H1 (cell line): ENCODE data around the gene AHRR. TPM values are rescaled to one million over a fixed set of nuclear protein-coding genes. Genes with fewer than 3 reads are reported as not detected.

ENCODE experiments used
- CTCF ChIA-PET: fragments of 300-600 bp; sonication (Branson Sonifier 250); formaldehyde crosslinking; loops from one replicate; lab custom pipeline; 2021; ENCODE audit not compliant: partially characterized antibody; lab: Charles Lee
- POLR2A ChIA-PET: fragments of 300-600 bp; sonication (Branson Sonifier 250); formaldehyde crosslinking; loops from one replicate; lab custom pipeline; 2021; ENCODE audit warnings: inconsistent platforms; ENCODE audit not compliant: partially characterized antibody; lab: Charles Lee
- DNase-seq, 2 experiments: peaks; one replicate each; pipeline versions ENCODE4 v3.0.0 to v3.0.0-alpha.2; 2010 to 2022; ENCODE audit warnings: low spot score in 2 of 2, low read depth in 1 of 2, mixed read lengths in 1 of 2
- FAIRE-seq: peaks from 2 replicates; lab custom pipeline; 2011; peaks lifted over from hg19 to GRCh38; lab: Jason Lieb, UNC
- H2AFZ ChIP-seq: 2 replicates; pipeline ENCODE4 v1.8.1; 2012; ENCODE audit warnings: low read length, inconsistent platforms
- H2AK5ac ChIP-seq: 2 replicates; pipeline ENCODE4 v1.6.1; 2013; ENCODE audit warnings: low read depth, low read length
- H2BK120ac ChIP-seq: replicated peaks from 2 replicates; pipeline ENCODE3; 2013; ENCODE audit warnings: low read depth, low read length, inconsistent platforms
- H2BK12ac ChIP-seq: 2 replicates; pipeline ENCODE4 v1.6.1; 2013; ENCODE audit warnings: low read depth, low read length
- H2BK15ac ChIP-seq: 2 replicates; pipeline ENCODE4 v1.6.1; 2013; ENCODE audit warnings: low read length
- H2BK20ac ChIP-seq: 2 replicates; pipeline ENCODE4 v1.6.1; 2013; ENCODE audit warnings: low read length
- H2BK5ac ChIP-seq: 2 replicates; pipeline ENCODE4 v1.6.1; 2013; ENCODE audit warnings: low read depth, low read length
- H3K14ac ChIP-seq: 2 replicates; pipeline ENCODE4 v1.6.1; 2013; ENCODE audit warnings: inconsistent platforms; ENCODE audit not compliant: insufficient read length
- H3K18ac ChIP-seq: 2 replicates; pipeline ENCODE4 v1.6.1; 2013; ENCODE audit warnings: low read length; ENCODE audit errors: extremely low read depth
- H3K23ac ChIP-seq: 2 replicates; pipeline ENCODE4 v1.6.1; 2013; ENCODE audit warnings: inconsistent platforms; ENCODE audit not compliant: insufficient read length
- H3K23me2 ChIP-seq: 2 replicates; pipeline ENCODE4 v1.6.1; 2013; ENCODE audit warnings: low read depth, low read length
- H3K27ac ChIP-seq: 2 replicates; pipeline ENCODE4 v1.6.1; 2011; ENCODE audit warnings: low read depth, low read length, inconsistent platforms
- H3K27me3 ChIP-seq, 4 experiments: replicated peaks in 1 of 4; 1 replicate in 1 of 4; 2 replicates in 3 of 4; pipeline versions ENCODE4 v1.6.1 to v1.8.1; 2011 to 2013; ENCODE audit warnings: low read length in 3 of 4, mild to moderate bottlenecking in 3 of 4, inconsistent platforms in 2 of 4, mixed read lengths in 2 of 4, moderate library complexity in 1 of 4; ENCODE audit not compliant: control insufficient read depth in 3 of 4, insufficient read depth in 3 of 4; ENCODE audit errors: extremely low read depth in 1 of 4
- H3K36me3 ChIP-seq, 4 experiments: 2 replicates each; pipeline versions ENCODE4 v1.6.1 to v1.8.1; 2011 to 2013; ENCODE audit warnings: mild to moderate bottlenecking in 4 of 4, low read length in 3 of 4, moderate library complexity in 2 of 4, control low read depth in 1 of 4, inconsistent platforms in 1 of 4; ENCODE audit not compliant: insufficient read depth in 4 of 4, control insufficient read depth in 2 of 4
- H3K4ac ChIP-seq: replicated peaks from 2 replicates; pipeline ENCODE3; 2013; ENCODE audit warnings: low read length, low read depth, mixed read lengths, inconsistent platforms; ENCODE audit not compliant: insufficient read length
- H3K4me1 ChIP-seq, 4 experiments: replicated peaks in 1 of 4; 1 replicate in 1 of 4; 2 replicates in 3 of 4; pipeline versions ENCODE4 v1.6.1 to v1.8.1; 2011 to 2013; ENCODE audit warnings: low read length in 3 of 4, inconsistent platforms in 2 of 4, mixed read lengths in 1 of 4; ENCODE audit not compliant: insufficient read depth in 4 of 4, control insufficient read depth in 3 of 4
- H3K4me2 ChIP-seq, 2 experiments: 2 replicates each; pipeline versions ENCODE4 v1.6.1 to v1.8.1; 2011 to 2013; ENCODE audit warnings: low read depth in 2 of 2, low read length in 2 of 2, control low read depth in 1 of 2, inconsistent platforms in 1 of 2, mild to moderate bottlenecking in 1 of 2; ENCODE audit not compliant: insufficient read depth in 1 of 2
- H3K4me3 ChIP-seq, 4 experiments: fragments of 200-600, 300-600 bp in 1 of 4; sonication (generic), shearing (Covaris generic), sonication (Bioruptor Twin) in 1 of 4; 2 replicates each; pipeline versions ENCODE4 v1.5.1 to v1.8.1; 2011 to 2016; ENCODE audit warnings: low read length in 4 of 4, low read depth in 3 of 4, control low read depth in 2 of 4, inconsistent platforms in 2 of 4, mild to moderate bottlenecking in 2 of 4, mixed read lengths in 1 of 4, moderate library complexity in 1 of 4; ENCODE audit not compliant: insufficient read depth in 2 of 4; ENCODE audit errors: extremely low read depth in 1 of 4
- H3K56ac ChIP-seq: replicated peaks from 2 replicates; pipeline ENCODE3; 2013; ENCODE audit warnings: low read depth, mild to moderate bottlenecking, mixed read lengths, low read length, inconsistent platforms; ENCODE audit not compliant: insufficient read length
- H3K79me1 ChIP-seq: 2 replicates; pipeline ENCODE4 v1.6.1; 2013; ENCODE audit warnings: low read depth, low read length, control low read depth
- H3K79me2 ChIP-seq, 2 experiments: 2 replicates each; pipeline versions ENCODE4 v1.6.1 to v1.8.1; 2012 to 2013; ENCODE audit warnings: low read length in 2 of 2, mild to moderate bottlenecking in 2 of 2, inconsistent platforms in 1 of 2; ENCODE audit not compliant: insufficient read depth in 2 of 2, control insufficient read depth in 1 of 2
- H3K9ac ChIP-seq, 4 experiments: replicated peaks in 1 of 4; 1 replicate in 1 of 4; 2 replicates in 3 of 4; pipeline versions ENCODE4 v1.6.1 to v1.8.1; 2011 to 2013; ENCODE audit warnings: low read depth in 3 of 4, low read length in 3 of 4, control low read depth in 2 of 4, mild to moderate bottlenecking in 2 of 4, moderate library complexity in 2 of 4, inconsistent platforms in 1 of 4; ENCODE audit errors: extremely low read depth in 1 of 4
- H3K9me3 ChIP-seq, 2 experiments: 2 replicates each; pipeline versions ENCODE4 v1.6.1 to v1.8.1; 2012 to 2013; ENCODE audit warnings: mild to moderate bottlenecking in 2 of 2, moderate library complexity in 2 of 2, control low read depth in 1 of 2, inconsistent platforms in 1 of 2, low read depth in 1 of 2, low read length in 1 of 2, mixed read lengths in 1 of 2; ENCODE audit not compliant: insufficient read depth in 2 of 2
- H4K20me1 ChIP-seq, 2 experiments: replicated peaks in 1 of 2; 2 replicates each; pipeline versions ENCODE3 to v1.8.1; 2011 to 2013; ENCODE audit warnings: inconsistent platforms in 2 of 2, low read length in 2 of 2, mild to moderate bottlenecking in 1 of 2; ENCODE audit not compliant: insufficient read depth in 2 of 2, control insufficient read depth in 1 of 2
- H4K5ac ChIP-seq: 2 replicates; pipeline ENCODE4 v1.6.1; 2013; ENCODE audit warnings: low read length, low read depth, mixed read lengths, inconsistent platforms; ENCODE audit not compliant: insufficient read length
- H4K8ac ChIP-seq: 2 replicates; pipeline ENCODE4 v1.8.0; 2013; ENCODE audit warnings: mild to moderate bottlenecking, moderate library complexity, low read length, inconsistent platforms; ENCODE audit not compliant: insufficient read depth; ENCODE audit errors: extremely low read depth
- H4K91ac ChIP-seq: replicated peaks from 2 replicates; pipeline ENCODE3; 2013; ENCODE audit warnings: low read length, mixed read lengths, inconsistent platforms; ENCODE audit not compliant: insufficient read length
- CHD1 ChIP-seq: IDR thresholded peaks from 2 replicates; pipeline ENCODE4 v1.6.1; 2012; ENCODE audit warnings: low read depth, low read length, improper control_type of control experiment
- EP300 ChIP-seq, 2 experiments: IDR thresholded peaks; 1 replicate in 1 of 2; 2 replicates in 1 of 2; pipeline ENCODE4 v1.6.1; 2011 to 2012; ENCODE audit warnings: low read depth in 2 of 2, low read length in 2 of 2, mild to moderate bottlenecking in 2 of 2, borderline replicate concordance in 1 of 2, inconsistent platforms in 1 of 2, moderate library complexity in 1 of 2
- FOSL1 ChIP-seq: IDR thresholded peaks from 2 replicates; pipeline ENCODE4 v1.6.1; 2011; ENCODE audit warnings: mild to moderate bottlenecking, low read depth, low read length, moderate library complexity; ENCODE audit not compliant: insufficient read depth
- GTF2F1 ChIP-seq: IDR thresholded peaks from 2 replicates; pipeline ENCODE4 v1.6.1; 2012; ENCODE audit warnings: low read depth, low read length, improper control_type of control experiment, borderline replicate concordance
- RAD21 ChIP-seq, 2 experiments: IDR thresholded peaks in 1 of 2; conservative IDR thresholded peaks in 1 of 2; 2 replicates each; pipeline ENCODE4 v1.6.1; 2011; ENCODE audit warnings: low read depth in 2 of 2, low read length in 2 of 2, improper control_type of control experiment in 1 of 2, inconsistent platforms in 1 of 2, mild to moderate bottlenecking in 1 of 2, moderate library complexity in 1 of 2
- SIRT6 ChIP-seq: IDR thresholded peaks from one replicate; pipeline ENCODE4 v1.7.1; 2012; ENCODE audit warnings: low read length, inconsistent platforms
- SP4 ChIP-seq: IDR thresholded peaks from 2 replicates; pipeline ENCODE4 v1.6.1; 2012; ENCODE audit warnings: low read length, inconsistent platforms
- TAF1 ChIP-seq: IDR thresholded peaks from 2 replicates; pipeline ENCODE4 v1.6.1; 2011; ENCODE audit warnings: mild to moderate bottlenecking, low read depth, low read length
- TCF12 ChIP-seq: IDR thresholded peaks from 2 replicates; pipeline ENCODE4 v1.6.1; 2011; ENCODE audit warnings: low read depth, mild to moderate bottlenecking, low read length
- WGBS, 2 experiments: shearing (Covaris generic) in 1 of 2; methylation state at CpG; one replicate each; pipeline versions ENCODE4 v1.1.6 to v1.1.7; 2013 to 2015; ENCODE audit warnings: low lambda C conversion rate in 2 of 2, mixed read lengths in 2 of 2, inconsistent platforms in 1 of 2, low coverage in 1 of 2, missing lambda C conversion rate in 1 of 2; ENCODE audit not compliant: insufficient replicate concordance in 2 of 2, insufficient coverage in 1 of 2, insufficient read length in 1 of 2; ENCODE audit errors: extremely low coverage in 1 of 2, missing lambda C conversion rate in 1 of 2; 5-methylcytosine and 5-hydroxymethylcytosine counted together
- polyA plus RNA-seq, 7 experiments: library from polyadenylated mRNA; depleted of rRNA in 3 of 7; stranded (reverse) in 5 of 7; unstranded in 2 of 7; fragments of >200 nt in 5 of 7; fragments of 200-250 nt in 2 of 7; gene quantifications; 1 replicate in 5 of 7; 2 replicates in 1 of 7; 4 replicates in 1 of 7; pipeline versions ENCODE4 v1.2.1 to v1.2.3, GENCODE V29; 2011 to 2013; ENCODE audit warnings: missing spikeins in 2 of 7, mixed read lengths in 2 of 7
- total RNA-seq: library from RNA; stranded (reverse); fragmentation: NEBNext Ultra II Directional; extraction: Animal tissue kit (Norgen Biotek cat#: 25700); gene quantifications from 2 replicates; pipeline ENCODE4 v1.2.1, GENCODE V29; 2021
- TF ChIP-seq, protein P1 (sequence below), 3 experiments: IDR thresholded peaks; 1 replicate in 2 of 3; 2 replicates in 1 of 3; pipeline versions ENCODE4 v1.5.1 to v1.6.1; 2011; ENCODE audit warnings: low read length in 3 of 3, mild to moderate bottlenecking in 3 of 3, inconsistent platforms in 2 of 3, low read depth in 1 of 3, moderate library complexity in 1 of 3; ENCODE audit not compliant: insufficient read depth in 1 of 3; ENCODE audit errors: control extremely low read depth in 1 of 3
- TF ChIP-seq, protein P2 (sequence below): IDR thresholded peaks from 2 replicates; pipeline ENCODE4 v1.6.1; 2012; ENCODE audit warnings: inconsistent platforms

AHRR gene
- total and polyA plus RNA-seq, 2 of the 8 experiments (the other 6 are each of a cell fraction or from before 2014, with no cell fraction given): 0.41 to 0.80 TPM

DNA sequence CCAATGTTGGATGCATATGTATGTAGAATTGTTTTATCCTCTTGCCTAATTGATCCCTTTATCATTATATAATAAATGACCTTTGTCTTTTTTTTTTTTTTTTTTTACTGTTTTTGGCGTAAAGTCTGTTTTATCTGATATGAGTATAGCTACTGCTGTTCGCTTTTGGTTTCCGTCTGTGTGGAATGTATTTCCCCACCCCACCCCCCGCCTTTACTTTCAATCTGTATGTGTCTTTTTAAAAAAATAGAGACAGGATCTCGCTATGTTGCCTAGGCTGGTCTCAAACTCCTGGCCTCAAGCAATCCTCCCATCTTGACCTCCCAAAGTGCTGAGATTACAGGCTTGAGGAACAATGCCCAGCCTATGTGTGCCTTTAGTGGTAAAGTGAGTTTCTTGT lies 11.3 kb downstream of the AHRR start:
- no peaks in the 10 kb centered on the region for H3K79me1 ChIP-seq
- WGBS, 2 experiments: 94% methylated on average over 5 of the region's 5 CpGs; no CpG with 5 or more reads in 1 of the 2 experiments
- no peak overlapping the region for H2AK5ac ChIP-seq
- H3K4ac ChIP-seq: no peak overlapping the region
- H2BK20ac ChIP-seq: no peak overlapping the region
- H3K27ac ChIP-seq: no peak overlapping the region
- no peak overlapping the region for H3K23ac ChIP-seq
- FAIRE-seq: no peak
- no peaks in the 10 kb centered on the region; a peak in 1 of 7 replicates for H3K27me3 ChIP-seq
- H3K4me3 ChIP-seq: no peak overlapping the region
- H3K4me2 ChIP-seq: no peak overlapping the region
- no peaks in the 10 kb centered on the region; a peak in 1 of 7 replicates for H3K4me1 ChIP-seq
- H4K8ac ChIP-seq: no peak overlapping the region
- H4K91ac ChIP-seq: no peak overlapping the region
- H3K23me2 ChIP-seq: no peaks in the 10 kb centered on the region
- no peak overlapping the region for H3K14ac ChIP-seq
- H2BK12ac ChIP-seq: no peak overlapping the region
- H3K9me3 ChIP-seq: no peaks in the 10 kb centered on the region
- no peak overlapping the region for H2BK120ac ChIP-seq
- H4K5ac ChIP-seq: no peak overlapping the region
- no peak for DNase-seq
- H3K36me3 ChIP-seq: no peaks in the 10 kb centered on the region
- H2BK15ac ChIP-seq: no peak overlapping the region
- no peak overlapping the region for H3K56ac ChIP-seq
- no peak overlapping the region for H3K18ac ChIP-seq
- H3K79me2 ChIP-seq: no peaks in the 10 kb centered on the region
- no peak overlapping the region for H3K9ac ChIP-seq
- POLR2A ChIA-PET: no interaction called here
- H4K20me1 ChIP-seq: peaks cover 0 to 6% of the 10 kb centered on the region in 2 experiments
- no peak overlapping the region for H2BK5ac ChIP-seq
- no peak overlapping the region for H2AFZ ChIP-seq
- CTCF ChIA-PET: interaction anchor here (0.8 kb wide), 1 partner anchor 17 kb away, joined by 3 read pairs; no protein-coding TSS in a partner anchor
- TF ChIP-seq FOSL1 (no peak), RAD21 (IDR thresholded peaks at IDR 0.05 in 1 of 2, conservative IDR thresholded peaks at IDR 0.05 in 1 of 2; ENCODE audit: low read depth in 2 of 2, low read length in 2 of 2) (no peak), SP4 (no peak), EP300 (IDR thresholded peaks at IDR 0.05; ENCODE audit: borderline replicate concordance in 1 of 2, low read depth in 2 of 2, low read length in 2 of 2) (no peak), GTF2F1 (no peak), TCF12 (no peak), TAF1 (no peak), CHD1 (no peak), SIRT6 (no peak)
- TF ChIP-seq, protein P1, sequence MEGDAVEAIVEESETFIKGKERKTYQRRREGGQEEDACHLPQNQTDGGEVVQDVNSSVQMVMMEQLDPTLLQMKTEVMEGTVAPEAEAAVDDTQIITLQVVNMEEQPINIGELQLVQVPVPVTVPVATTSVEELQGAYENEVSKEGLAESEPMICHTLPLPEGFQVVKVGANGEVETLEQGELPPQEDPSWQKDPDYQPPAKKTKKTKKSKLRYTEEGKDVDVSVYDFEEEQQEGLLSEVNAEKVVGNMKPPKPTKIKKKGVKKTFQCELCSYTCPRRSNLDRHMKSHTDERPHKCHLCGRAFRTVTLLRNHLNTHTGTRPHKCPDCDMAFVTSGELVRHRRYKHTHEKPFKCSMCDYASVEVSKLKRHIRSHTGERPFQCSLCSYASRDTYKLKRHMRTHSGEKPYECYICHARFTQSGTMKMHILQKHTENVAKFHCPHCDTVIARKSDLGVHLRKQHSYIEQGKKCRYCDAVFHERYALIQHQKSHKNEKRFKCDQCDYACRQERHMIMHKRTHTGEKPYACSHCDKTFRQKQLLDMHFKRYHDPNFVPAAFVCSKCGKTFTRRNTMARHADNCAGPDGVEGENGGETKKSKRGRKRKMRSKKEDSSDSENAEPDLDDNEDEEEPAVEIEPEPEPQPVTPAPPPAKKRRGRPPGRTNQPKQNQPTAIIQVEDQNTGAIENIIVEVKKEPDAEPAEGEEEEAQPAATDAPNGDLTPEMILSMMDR (IDR thresholded peaks at IDR 0.05; ENCODE audit: control extremely low read depth in 1 of 3, insufficient read depth in 1 of 3, low read depth in 1 of 3, low read length in 3 of 3): no peak
- TF ChIP-seq, protein P2, sequence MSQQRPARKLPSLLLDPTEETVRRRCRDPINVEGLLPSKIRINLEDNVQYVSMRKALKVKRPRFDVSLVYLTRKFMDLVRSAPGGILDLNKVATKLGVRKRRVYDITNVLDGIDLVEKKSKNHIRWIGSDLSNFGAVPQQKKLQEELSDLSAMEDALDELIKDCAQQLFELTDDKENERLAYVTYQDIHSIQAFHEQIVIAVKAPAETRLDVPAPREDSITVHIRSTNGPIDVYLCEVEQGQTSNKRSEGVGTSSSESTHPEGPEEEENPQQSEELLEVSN: no peak
